Upper lobe of left lung (tissue), 4 donors: ENCODE results near the gene TTC28.

ENCODE experiments used
- POLR2A ChIP-seq, 4 donors: fragments of 450-650 bp; IDR thresholded peaks; one replicate each; pipeline ENCODE4 v1.5.1; 2016 to 2017; ENCODE audit warnings: antibody characterized with exemption in 4 of 4, mild to moderate bottlenecking in 2 of 4
- POLR2AphosphoS5 ChIP-seq, 2 donors: sonication (generic); formaldehyde crosslinking; IDR thresholded peaks; one replicate each; pipeline ENCODE4 v1.5.1; 2017; ENCODE audit warnings: antibody characterized with exemption in 2 of 2
- TF ChIP-seq, protein P1 (sequence below), 6 experiments: fragments of 450-650 bp in 4 of 6; fragments of 200-600 bp in 2 of 6; sonication (generic) in 2 of 6; IDR thresholded peaks; one replicate each; pipeline ENCODE4 v1.5.1; 2016 to 2019; ENCODE audit warnings: antibody characterized with exemption in 6 of 6

GRCh38 chr22:28669387-28669786 is 10.3 kb downstream of the TTC28 start:
- TF ChIP-seq, protein P1, sequence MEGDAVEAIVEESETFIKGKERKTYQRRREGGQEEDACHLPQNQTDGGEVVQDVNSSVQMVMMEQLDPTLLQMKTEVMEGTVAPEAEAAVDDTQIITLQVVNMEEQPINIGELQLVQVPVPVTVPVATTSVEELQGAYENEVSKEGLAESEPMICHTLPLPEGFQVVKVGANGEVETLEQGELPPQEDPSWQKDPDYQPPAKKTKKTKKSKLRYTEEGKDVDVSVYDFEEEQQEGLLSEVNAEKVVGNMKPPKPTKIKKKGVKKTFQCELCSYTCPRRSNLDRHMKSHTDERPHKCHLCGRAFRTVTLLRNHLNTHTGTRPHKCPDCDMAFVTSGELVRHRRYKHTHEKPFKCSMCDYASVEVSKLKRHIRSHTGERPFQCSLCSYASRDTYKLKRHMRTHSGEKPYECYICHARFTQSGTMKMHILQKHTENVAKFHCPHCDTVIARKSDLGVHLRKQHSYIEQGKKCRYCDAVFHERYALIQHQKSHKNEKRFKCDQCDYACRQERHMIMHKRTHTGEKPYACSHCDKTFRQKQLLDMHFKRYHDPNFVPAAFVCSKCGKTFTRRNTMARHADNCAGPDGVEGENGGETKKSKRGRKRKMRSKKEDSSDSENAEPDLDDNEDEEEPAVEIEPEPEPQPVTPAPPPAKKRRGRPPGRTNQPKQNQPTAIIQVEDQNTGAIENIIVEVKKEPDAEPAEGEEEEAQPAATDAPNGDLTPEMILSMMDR (IDR thresholded peaks at IDR 0.05), result no peak
- TF ChIP-seq POLR2A (IDR thresholded peaks at IDR 0.05), result no peak
- no peak for TF ChIP-seq POLR2AphosphoS5 (IDR thresholded peaks at IDR 0.05)
